Heart left ventricle (tissue), 16 donors: ENCODE data around the gene ARG2. TPM values are rescaled to one million over a fixed set of nuclear protein-coding genes. Genes with fewer than 3 reads are reported as not detected.

ENCODE experiments used
- ATAC-seq, 4 donors: fragments of 200-7000 bp; cut with Tn5 transposase; one replicate each; pipeline ENCODE4 v1.9.1; 2020 to 2022; ENCODE audit warnings: moderate library complexity in 4 of 4, mild to moderate bottlenecking in 3 of 4, moderate number of reproducible peaks in 1 of 4
- DNase-seq, 5 donors: peaks; one replicate each; pipeline ENCODE4 v3.0.0-alpha.2; 2020
- H3K27ac ChIP-seq, 12 donors: fragments of 200-600 bp; sonication (generic) in 4 of 12; one replicate each; pipeline versions ENCODE4 v1.5.0 to v1.8.0; 2016 to 2022; ENCODE audit warnings: mild to moderate bottlenecking in 2 of 12
- H3K27me3 ChIP-seq, 9 donors: fragments of 200-600 bp; sonication (generic) in 2 of 9; one replicate each; pipeline versions ENCODE4 v1.5.1 to v1.8.0; 2016 to 2022; ENCODE audit warnings: mild to moderate bottlenecking in 3 of 9
- H3K36me3 ChIP-seq, 9 donors: fragments of 200-600 bp; sonication (generic) in 2 of 9; one replicate each; pipeline versions ENCODE4 v1.5.0 to v1.8.0; 2018 to 2022; ENCODE audit warnings: mild to moderate bottlenecking in 2 of 9
- H3K4me1 ChIP-seq, 12 donors: fragments of 200-600 bp; sonication (generic) in 4 of 12; one replicate each; pipeline versions ENCODE4 v1.5.0 to v1.8.0; 2016 to 2022; ENCODE audit warnings: mild to moderate bottlenecking in 3 of 12
- H3K4me3 ChIP-seq, 12 donors: fragments of 200-600 bp; sonication (generic) in 4 of 12; one replicate each; pipeline versions ENCODE4 v1.5.0 to v1.8.0; 2017 to 2022; ENCODE audit warnings: mild to moderate bottlenecking in 9 of 12, moderate library complexity in 4 of 12
- H3K9me3 ChIP-seq, 12 donors: fragments of 200-600 bp; sonication (generic) in 4 of 12; one replicate each; pipeline versions ENCODE4 v1.5.0 to v1.8.0; 2016 to 2022; ENCODE audit warnings: mild to moderate bottlenecking in 1 of 12
- CTCF ChIP-seq, 12 donors: fragments of 200-600 bp; sonication (generic) in 4 of 12; IDR thresholded peaks; one replicate each; pipeline versions ENCODE4 v1.5.0 to v1.8.0; 2018 to 2022; ENCODE audit warnings: antibody characterized with exemption in 12 of 12, mild to moderate bottlenecking in 5 of 12
- POLR2A ChIP-seq, 2 donors: fragments of 450-650 bp; IDR thresholded peaks; one replicate each; pipeline ENCODE4 v1.6.1; 2017; ENCODE audit warnings: antibody characterized with exemption in 2 of 2, mild to moderate bottlenecking in 2 of 2, moderate library complexity in 2 of 2
- WGBS, 4 donors: extraction: QIAGEN DNeasy Blood & Tissue Kit in 2 of 4; methylation state at CpG; one replicate each; pipeline versions ENCODE4 v1.1.5 to v1.1.7; 2013 to 2018; 5-methylcytosine and 5-hydroxymethylcytosine counted together
- intact Hi-C, 10 donors: fragments of 100-400 bp; cut with DNase I; formaldehyde crosslinking; loops; one replicate each; pipeline versions ENCODE4 v1.11.1 to v1.14.2; 2022
- polyA plus RNA-seq, 2 donors: library from polyadenylated mRNA; stranded (reverse); fragments of 200-250 nt; gene quantifications; one replicate each; pipeline ENCODE4 v1.2.3, GENCODE V29; 2013
- total RNA-seq, 9 donors: library from RNA; depleted of rRNA in 2 of 9; stranded (reverse); fragments of >200 nt in 2 of 9; fragmentation: NEBNext Ultra II Directional in 3 of 9; extraction: Animal tissue kit (Norgen Biotek cat#: 25700) in 3 of 9; gene quantifications; one replicate each; pipeline versions ENCODE4 v1.1.0 to v1.2.4, GENCODE V29; 2016 to 2023
- donor health status: ischemic (EF 13 %, LVEDD 7.1; RV severe dilation, severe dysfunction).
- donor health status: healthy with polysubstance abuse.
- donor health status: DM: no; HTN: yes; CAD: no.
- donor health status: DM: no; HTN: no; CAD: no.
- donor health status: ischemic (EF 25% LVEDD 6.9; RV normal size, moderate dysfunction).
- donor health status: ischemic (EF 25% LVEDD 5.7; RV mildly dilated, moderate dysfunction).
- donor health status: healthy.
- donor health status: DM: yes; HTN: yes; CAD: no.
- donor health status: ischemic (EF 35%, LVEDD 5.7; RV mildly dilated, moderate dysfunction).
- donor health status: nonischemic (EF 11% LVEDD 7.7; RV severe dilation, severe dysfunction).
- donor health status: DM: yes; HTN: yes; CAD: no.
- donor health status: PGD.
- donor health status: ischemic (EF 29% LVEDD 5.4; RV normal size, mild dysfunction).
- donor health status: nonischemic (EF 23%, LVEDD 6.1; RV moderate dilation, normal function).

The ARG2 gene
- total and polyA plus RNA-seq, 11 donors: 0.34 to 53.7 (median 1.5) TPM

GRCh38 chr14:67663633-67664032, 43.9 kb downstream of the ARG2 start:
- H3K4me1 ChIP-seq: peaks cover 0 to 36% (median 0%) of the 10 kb centered on the region in 12 donors
- no peaks in the 10 kb centered on the region for H3K27me3 ChIP-seq
- H3K4me3 ChIP-seq: no peak overlapping the region
- TF ChIP-seq CTCF (IDR thresholded peaks at IDR 0.05) (no peak), POLR2A (IDR thresholded peaks at IDR 0.05) (no peak)
- 85 to 96% (median 93%) methylated on average over 4 of the region's 4 CpGs for WGBS, 4 donors
- no peak overlapping the region for H3K27ac ChIP-seq
- H3K36me3 ChIP-seq: peaks cover 0 to 36% (median 25%) of the 10 kb centered on the region in 9 donors
- no peaks in the 10 kb centered on the region for H3K9me3 ChIP-seq
- no peak for DNase-seq
- intact Hi-C loops: loop anchor here in 1 of 10 donors (2.0 kb wide), 1 partner anchor 39 kb away; no protein-coding TSS in a partner anchor
- ATAC-seq: no peak

GRCh38 chr14:67665868-67666267, 46.1 kb downstream of the ARG2 start:
- WGBS, 4 donors: 81 to 91% (median 87%) methylated on average over 2 of the region's 2 CpGs
- Histone ChIP-seq H3K4me3 (no peak overlapping the region), H3K27me3 (no peaks in the 10 kb centered on the region), H3K9me3 (no peaks in the 10 kb centered on the region), H3K36me3 (peaks cover 0 to 14% (median 4%) of the 10 kb centered on the region in 9 donors), H3K27ac (no peak overlapping the region), H3K4me1 (peaks cover 0 to 42% (median 0%) of the 10 kb centered on the region in 12 donors)
- no peak for ATAC-seq
- TF ChIP-seq CTCF (IDR thresholded peaks at IDR 0.05) (no peak), POLR2A (IDR thresholded peaks at IDR 0.05) (no peak)
- no peak for DNase-seq
- intact Hi-C loops: loop anchor here in 8 of 10 donors (2.0 to 5.0 kb wide), 5 partner anchors 41 to 64 kb away; partner anchors contain the start of genes ARG2 (in 7 of the 8) and PIGH (in 1 of the 8)

- intact Hi-C loops: loop anchor here (1.0 to 5.0 kb wide), 5 partner anchors 45 to 65 kb away; partner anchors contain the start of genes ARG2 (in 7 of the 10) and PIGH (in 1 of the 10)
- ATAC-seq (peak in 3 of 4 donors; percentile 61 to 79 (median 66)), DNase-seq (no peak)
- WGBS, 4 donors: 18 to 28% (median 20%) methylated on average over 1 of the region's 1 CpG
- peaks cover 0 to 5% (median 0%) of the 10 kb centered on the region in 9 donors for H3K36me3 ChIP-seq
- H3K27me3 ChIP-seq: no peaks in the 10 kb centered on the region
- no peaks in the 10 kb centered on the region for H3K9me3 ChIP-seq
- peaks cover 0 to 49% (median 2%) of the 10 kb centered on the region in 12 donors for H3K4me1 ChIP-seq
- peak overlapping the region in 1 of 12 donors; percentile 6 for H3K27ac ChIP-seq
- peak; percentile 37 to 67 (median 56) for TF ChIP-seq CTCF (IDR thresholded peaks at IDR 0.05)
- TF ChIP-seq POLR2A (IDR thresholded peaks at IDR 0.05): no peak
- H3K4me3 ChIP-seq: no peak overlapping the region
Observed at GRCh38 chr14:67666750-67667449, 47.2 kb downstream of the ARG2 start.

- ATAC-seq: no peak
- intact Hi-C loops: loop anchor here in 5 of 10 donors (5.0 kb wide), 3 partner anchors 46 to 66 kb away; partner anchors contain the start of genes ARG2 (in 3 of the 5) and PIGH (in 1 of the 5)
Observed at GRCh38 chr14:67668559-67668958, 48.8 kb downstream of the ARG2 start.

More at GRCh38 chr14:67668559-67668958, 48.8 kb downstream of the ARG2 start:
- H3K36me3 ChIP-seq: no peaks in the 10 kb centered on the region
- no peak for TF ChIP-seq CTCF (IDR thresholded peaks at IDR 0.05)
- no peak overlapping the region for H3K4me3 ChIP-seq
- peaks cover 2 to 60% (median 17%) of the 10 kb centered on the region in 12 donors for H3K4me1 ChIP-seq
- DNase-seq: no peak
- no peaks in the 10 kb centered on the region for H3K27me3 ChIP-seq
- no peaks in the 10 kb centered on the region for H3K9me3 ChIP-seq
- no peak overlapping the region for H3K27ac ChIP-seq
